PFSK-1 (cell line): ENCODE measurements around the gene SHC4.

ENCODE experiments used
- FOXP2 ChIP-seq: optimal IDR thresholded peaks from 2 replicates; pipeline ENCODE3; 2011; ENCODE audit warnings: borderline replicate concordance, control low read depth, inconsistent platforms; ENCODE audit not compliant: insufficient read depth; ENCODE audit errors: extremely low read length, extremely low read depth
- POLR2AphosphoS5 ChIP-seq: IDR thresholded peaks from 2 replicates; pipeline ENCODE4 v1.6.1; 2012; ENCODE audit warnings: low read depth, mild to moderate bottlenecking, control low read depth, low read length, moderate library complexity
- SIN3A ChIP-seq: IDR thresholded peaks from 2 replicates; pipeline ENCODE4 v1.6.1; 2012; ENCODE audit warnings: mild to moderate bottlenecking, low read length, moderate library complexity, borderline replicate concordance; ENCODE audit not compliant: insufficient read depth
- TAF1 ChIP-seq: IDR thresholded peaks from 2 replicates; pipeline ENCODE4 v1.6.1; 2012; ENCODE audit warnings: low read length, control low read depth, borderline replicate concordance; ENCODE audit not compliant: insufficient read depth
- TF ChIP-seq, protein P1 (sequence below), 2 experiments: IDR thresholded peaks; 2 replicates each; pipeline versions ENCODE4 v1.6.1 to v1.8.0; 2011 to 2012; ENCODE audit warnings: low read depth in 2 of 2, low read length in 2 of 2, control low read depth in 1 of 2, inconsistent platforms in 1 of 2, mild to moderate bottlenecking in 1 of 2, moderate library complexity in 1 of 2; ENCODE audit not compliant: insufficient read depth in 1 of 2

Gene SHC4

DNA sequence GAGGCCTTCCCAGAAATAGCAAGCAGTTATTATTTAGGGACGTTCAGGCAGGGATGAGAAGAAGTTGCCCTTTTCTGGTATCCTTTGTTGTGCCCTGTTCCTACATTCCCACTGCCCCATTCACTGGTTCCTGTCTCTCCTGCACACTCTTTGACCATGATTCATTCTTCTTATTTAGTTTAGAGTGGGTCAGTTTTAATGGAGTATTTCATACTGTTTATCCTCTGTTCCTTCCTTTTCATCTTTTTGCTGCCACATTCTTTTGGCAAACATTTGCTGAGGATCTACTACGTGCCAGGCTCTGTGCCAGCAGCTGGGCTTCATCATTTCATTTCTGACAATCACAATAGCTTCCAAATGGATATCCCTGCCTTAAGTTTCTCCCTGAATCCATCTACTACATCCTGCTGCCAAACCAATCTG, 97.6 kb downstream of the SHC4 start:
- TF ChIP-seq SIN3A (0 out of 2 replicates have a peak, but pooled peaks have one; percentile 38), POLR2AphosphoS5 (no peak; the same call in 1 of the 2 replicates)

DNA sequence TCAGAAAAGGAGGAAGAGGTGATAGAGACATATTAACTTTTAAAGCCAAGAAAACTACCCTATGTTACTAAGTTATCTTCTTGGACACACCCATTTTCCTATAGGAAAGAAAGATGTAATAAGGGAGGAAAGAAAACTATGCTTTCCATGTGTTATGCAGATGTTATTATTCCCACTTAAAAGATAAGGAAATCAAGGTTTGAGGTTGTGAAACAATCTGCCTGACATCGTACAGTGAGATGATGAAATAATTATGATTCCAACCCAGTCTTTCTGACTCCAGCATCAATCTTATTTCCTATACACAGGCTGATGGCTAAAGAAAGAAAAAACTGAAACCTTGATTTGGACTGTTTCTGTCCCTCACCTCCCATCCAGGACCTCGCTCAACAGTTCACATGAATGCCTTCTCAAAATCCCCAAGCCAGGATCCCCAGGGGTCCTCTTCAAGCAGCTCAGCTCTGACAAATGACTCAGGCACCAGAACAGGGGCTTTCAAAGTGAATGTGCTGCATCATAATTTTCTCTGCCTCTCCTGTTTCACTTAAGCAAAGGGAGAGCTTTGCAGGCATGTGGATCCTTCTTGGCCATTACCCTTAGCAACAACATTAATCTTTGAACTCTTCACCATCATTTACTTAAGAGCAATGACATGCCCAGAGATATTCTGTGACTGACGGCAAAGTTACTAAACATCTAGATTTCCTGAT, 98.2 kb downstream of the SHC4 start:
- TF ChIP-seq SIN3A = no peak
- no peak; the same call in 1 of the 2 replicates for TF ChIP-seq POLR2AphosphoS5
- no peak for TF ChIP-seq TAF1
- TF ChIP-seq, protein P1, sequence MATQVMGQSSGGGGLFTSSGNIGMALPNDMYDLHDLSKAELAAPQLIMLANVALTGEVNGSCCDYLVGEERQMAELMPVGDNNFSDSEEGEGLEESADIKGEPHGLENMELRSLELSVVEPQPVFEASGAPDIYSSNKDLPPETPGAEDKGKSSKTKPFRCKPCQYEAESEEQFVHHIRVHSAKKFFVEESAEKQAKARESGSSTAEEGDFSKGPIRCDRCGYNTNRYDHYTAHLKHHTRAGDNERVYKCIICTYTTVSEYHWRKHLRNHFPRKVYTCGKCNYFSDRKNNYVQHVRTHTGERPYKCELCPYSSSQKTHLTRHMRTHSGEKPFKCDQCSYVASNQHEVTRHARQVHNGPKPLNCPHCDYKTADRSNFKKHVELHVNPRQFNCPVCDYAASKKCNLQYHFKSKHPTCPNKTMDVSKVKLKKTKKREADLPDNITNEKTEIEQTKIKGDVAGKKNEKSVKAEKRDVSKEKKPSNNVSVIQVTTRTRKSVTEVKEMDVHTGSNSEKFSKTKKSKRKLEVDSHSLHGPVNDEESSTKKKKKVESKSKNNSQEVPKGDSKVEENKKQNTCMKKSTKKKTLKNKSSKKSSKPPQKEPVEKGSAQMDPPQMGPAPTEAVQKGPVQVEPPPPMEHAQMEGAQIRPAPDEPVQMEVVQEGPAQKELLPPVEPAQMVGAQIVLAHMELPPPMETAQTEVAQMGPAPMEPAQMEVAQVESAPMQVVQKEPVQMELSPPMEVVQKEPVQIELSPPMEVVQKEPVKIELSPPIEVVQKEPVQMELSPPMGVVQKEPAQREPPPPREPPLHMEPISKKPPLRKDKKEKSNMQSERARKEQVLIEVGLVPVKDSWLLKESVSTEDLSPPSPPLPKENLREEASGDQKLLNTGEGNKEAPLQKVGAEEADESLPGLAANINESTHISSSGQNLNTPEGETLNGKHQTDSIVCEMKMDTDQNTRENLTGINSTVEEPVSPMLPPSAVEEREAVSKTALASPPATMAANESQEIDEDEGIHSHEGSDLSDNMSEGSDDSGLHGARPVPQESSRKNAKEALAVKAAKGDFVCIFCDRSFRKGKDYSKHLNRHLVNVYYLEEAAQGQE (IDR thresholded peaks at IDR 0.05; ENCODE audit: insufficient read depth in 1 of 2, low read depth in 2 of 2, low read length in 2 of 2) = no peak
- TF ChIP-seq FOXP2 = no peak

DNA sequence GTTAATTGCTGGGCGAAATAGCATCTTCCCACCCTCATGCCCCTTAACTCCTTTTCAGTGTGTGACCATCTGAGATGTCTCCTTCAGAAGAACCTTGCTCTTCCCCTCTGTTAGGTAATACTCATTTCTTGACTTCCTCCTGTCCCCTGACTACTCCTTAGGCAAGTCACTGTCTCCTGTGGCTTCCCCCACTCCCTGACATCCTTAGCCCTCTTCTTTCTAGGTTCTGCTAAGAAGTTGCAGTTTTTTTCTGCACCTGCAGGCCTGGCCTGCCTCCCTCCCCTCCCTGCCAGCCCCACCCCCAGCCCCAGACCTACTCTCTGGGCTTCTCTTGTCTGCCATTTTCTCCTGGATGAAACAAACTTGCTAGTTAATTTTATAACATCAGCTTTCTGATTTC, 101.0 kb downstream of the SHC4 start:
- TF ChIP-seq SIN3A (no peak), POLR2AphosphoS5 (no peak), TAF1 (no peak), FOXP2 (no peak)
- TF ChIP-seq, protein P1 (IDR thresholded peaks at IDR 0.05; ENCODE audit: insufficient read depth in 1 of 2, low read depth in 2 of 2, low read length in 2 of 2) = no peak

DNA sequence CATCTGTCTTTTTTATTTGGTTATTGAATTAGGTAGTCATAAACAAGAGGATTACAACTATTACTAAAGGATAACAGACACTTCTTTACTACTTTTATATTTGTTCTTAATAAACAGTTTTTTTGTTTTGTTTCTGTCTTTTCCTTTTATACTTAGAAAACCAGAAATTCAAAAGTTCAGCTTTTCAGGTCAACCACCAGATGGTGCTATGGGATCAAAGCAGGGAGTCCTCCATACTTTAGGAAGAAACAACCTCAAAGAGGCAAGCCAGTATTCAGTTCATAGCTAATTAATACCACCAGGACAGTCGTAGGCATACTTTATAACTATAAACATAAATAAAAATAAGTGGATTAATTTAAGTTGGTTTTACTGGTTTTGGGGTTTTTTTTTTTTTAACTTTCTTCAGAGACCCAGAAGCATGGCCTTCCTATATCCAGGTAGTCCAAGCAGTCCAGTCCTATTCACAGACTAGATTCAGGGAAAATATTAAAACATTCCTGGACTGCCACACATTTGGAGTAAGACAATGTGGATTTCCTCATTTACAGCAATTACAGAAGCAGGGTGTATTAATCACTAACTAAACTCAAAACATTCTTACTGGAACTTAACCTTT, 101.8 kb downstream of the SHC4 start:
- TF ChIP-seq TAF1 = no peak
- TF ChIP-seq FOXP2 = no peak
- TF ChIP-seq POLR2AphosphoS5 = no peak; the same call in 1 of the 2 replicates
- TF ChIP-seq SIN3A = no peak
- TF ChIP-seq, protein P1 (IDR thresholded peaks at IDR 0.05; ENCODE audit: insufficient read depth in 1 of 2, low read depth in 2 of 2, low read length in 2 of 2) = no peak

DNA sequence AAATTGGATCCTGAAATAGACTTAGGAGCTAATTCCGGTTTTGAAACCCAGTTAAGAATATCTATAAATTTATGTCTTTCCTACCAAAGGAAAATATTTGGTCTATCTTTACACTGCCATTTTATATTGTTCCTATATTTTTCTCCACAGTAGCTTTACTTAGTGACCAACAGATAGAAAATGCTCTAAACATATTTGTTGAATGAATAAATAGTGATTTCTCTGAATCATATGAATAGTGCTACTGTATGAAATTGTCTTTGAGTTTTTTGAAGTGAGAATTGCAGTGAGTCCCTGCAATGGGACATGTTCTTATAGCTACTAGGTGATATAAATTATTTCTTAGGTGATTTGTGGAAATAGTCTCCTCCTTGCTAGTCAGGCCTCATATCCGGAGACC, 104.3 kb downstream of the SHC4 start:
- no peak for TF ChIP-seq TAF1
- TF ChIP-seq, protein P1 (IDR thresholded peaks at IDR 0.05; ENCODE audit: insufficient read depth in 1 of 2, low read depth in 2 of 2, low read length in 2 of 2) = no peak
- no peak for TF ChIP-seq FOXP2
- TF ChIP-seq SIN3A = no peak
- no peak for TF ChIP-seq POLR2AphosphoS5
